GM13977 (cell line): ENCODE measurements around the gene TCEA2.

Experiments
- DNase-seq: peaks from one replicate; pipeline ENCODE4 v3.0.0; 2012; ENCODE audit warnings: low spot score
- CTCF ChIP-seq: IDR thresholded peaks from 2 replicates; pipeline ENCODE4 v1.5.1; 2012; ENCODE audit warnings: mild to moderate bottlenecking, control low read depth; ENCODE audit not compliant: insufficient read depth; ENCODE audit errors: extremely low read depth, missing control alignments
- in situ Hi-C: fragments of 300-500 bp; cut with MboI; formaldehyde crosslinking; loops from one replicate; pipeline ENCODE4 v1.12.0; 2022; ENCODE audit warnings: low sequenced_read_pairs, low pct_unique_long_range_greater_than_20kb, mixed read lengths, inconsistent platforms; ENCODE audit not compliant: unreplicated experiment

Gene TCEA2

GRCh38 chr20:64100946-64101688 is 38.1 kb downstream of the TCEA2 start:
- no peak for TF ChIP-seq CTCF
- in situ Hi-C loops = no loop called here
- no peak for DNase-seq

- peak; percentile 85 for TF ChIP-seq CTCF
- peak; percentile 86 for DNase-seq
- in situ Hi-C loops = no loop called here
Measured at GRCh38 chr20:64101731-64102621, 39.0 kb downstream of the TCEA2 start.

- no peak for DNase-seq
- in situ Hi-C loops = no loop called here
- TF ChIP-seq CTCF = no peak
Measured at GRCh38 chr20:64102647-64103354, 39.8 kb downstream of the TCEA2 start.

GRCh38 chr20:64103871-64104666 is 41.1 kb downstream of the TCEA2 start:
- in situ Hi-C loops = no loop called here
- DNase-seq = no peak
- TF ChIP-seq CTCF = no peak

GRCh38 chr20:64104667-64105451 is 41.9 kb downstream of the TCEA2 start:
- no peak for DNase-seq
- no peak for TF ChIP-seq CTCF
- in situ Hi-C loops = no loop called here
